HG03135 (cell line): ENCODE measurements around the gene PHETA1.

ENCODE experiments used
- ATAC-seq: cut with Tn5 transposase; IDR thresholded peaks from one replicate; pipeline ENCODE4 v1.9.1; 2021; ENCODE audit warnings: mild to moderate bottlenecking, moderate library complexity; ENCODE audit not compliant: unreplicated experiment

The PHETA1 gene

GRCh38 chr12:111368788-111369495, at the start of gene PHETA1:
PHETA1 (minus strand) TSS chr12:111369095; CDS start chr12:111363427, 5,668 bp downstream.
- ATAC-seq, result peak; percentile 87

DNA sequence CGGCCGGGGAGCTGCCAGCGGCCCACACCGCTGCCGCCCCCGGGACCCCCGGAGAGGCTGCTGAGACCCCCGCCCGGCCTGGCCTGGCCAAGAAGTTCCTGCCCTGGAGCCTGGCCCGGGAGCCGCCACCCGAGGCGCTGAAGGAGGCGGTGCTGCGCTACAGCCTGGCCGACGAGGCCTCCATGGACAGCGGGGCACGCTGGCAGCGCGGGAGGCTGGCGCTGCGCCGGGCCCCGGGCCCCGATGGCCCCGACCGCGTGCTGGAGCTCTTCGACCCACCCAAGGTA, 49.6 kb upstream of the PHETA1 start:
- no peak for ATAC-seq

DNA sequence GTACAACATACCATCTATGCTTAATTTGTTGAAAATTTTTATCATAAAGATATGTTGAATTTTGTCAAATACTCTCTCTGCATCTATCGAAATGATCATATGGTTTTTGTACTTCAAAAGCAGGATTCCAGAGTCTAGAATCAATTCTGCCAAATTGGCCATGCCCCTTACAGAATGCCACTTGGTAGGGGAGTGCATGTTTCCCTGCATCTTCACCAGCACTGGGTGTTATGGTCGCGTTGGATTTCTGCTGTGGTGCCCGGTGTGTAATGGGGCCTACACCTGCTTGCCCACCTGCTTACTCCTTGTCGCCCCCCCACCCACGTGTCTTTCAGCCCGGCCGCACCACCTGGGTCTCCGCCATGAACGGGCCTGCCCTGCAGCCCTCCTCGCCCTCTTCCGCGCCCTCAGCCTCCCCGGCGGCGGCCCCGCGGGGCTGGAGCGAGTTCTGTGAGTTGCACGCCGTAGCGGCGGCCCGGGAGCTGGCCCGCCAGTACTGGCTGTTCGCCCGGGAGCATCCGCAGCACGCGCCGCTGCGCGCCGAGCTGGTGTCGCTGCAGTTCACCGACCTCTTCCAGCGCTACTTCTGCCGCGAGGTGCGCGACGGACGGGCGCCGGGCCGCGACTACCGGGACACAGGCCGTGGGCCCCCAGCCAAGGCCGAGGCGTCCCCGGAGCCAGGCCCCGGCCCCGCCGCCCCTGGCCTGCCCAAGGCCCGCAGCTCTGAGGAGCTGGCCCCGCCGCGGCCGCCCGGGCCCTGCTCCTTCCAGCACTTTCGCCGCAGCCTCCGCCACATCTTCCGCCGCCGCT, 49.1 kb upstream of the PHETA1 start:
- ATAC-seq, result no peak

DNA sequence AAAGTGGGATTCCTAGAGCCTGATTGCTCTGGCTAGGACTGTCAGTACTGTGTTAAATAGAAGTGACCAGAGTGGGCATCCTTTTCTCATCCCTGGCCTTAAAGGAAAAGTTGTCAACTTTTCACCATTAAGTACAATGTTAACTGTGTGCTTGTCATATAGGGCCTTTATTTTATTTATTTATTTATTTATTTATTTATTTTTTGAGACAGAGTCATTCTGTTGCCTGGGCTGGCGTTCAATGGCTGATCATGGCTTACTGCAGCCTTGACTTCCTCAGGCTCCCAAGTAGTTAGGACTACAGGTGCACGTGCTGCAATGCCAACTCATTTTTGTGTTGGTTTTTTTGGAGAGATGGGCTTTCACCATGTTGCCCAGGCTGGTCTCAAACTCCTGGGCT, 48.4 kb upstream of the PHETA1 start:
- ATAC-seq, result no peak

DNA sequence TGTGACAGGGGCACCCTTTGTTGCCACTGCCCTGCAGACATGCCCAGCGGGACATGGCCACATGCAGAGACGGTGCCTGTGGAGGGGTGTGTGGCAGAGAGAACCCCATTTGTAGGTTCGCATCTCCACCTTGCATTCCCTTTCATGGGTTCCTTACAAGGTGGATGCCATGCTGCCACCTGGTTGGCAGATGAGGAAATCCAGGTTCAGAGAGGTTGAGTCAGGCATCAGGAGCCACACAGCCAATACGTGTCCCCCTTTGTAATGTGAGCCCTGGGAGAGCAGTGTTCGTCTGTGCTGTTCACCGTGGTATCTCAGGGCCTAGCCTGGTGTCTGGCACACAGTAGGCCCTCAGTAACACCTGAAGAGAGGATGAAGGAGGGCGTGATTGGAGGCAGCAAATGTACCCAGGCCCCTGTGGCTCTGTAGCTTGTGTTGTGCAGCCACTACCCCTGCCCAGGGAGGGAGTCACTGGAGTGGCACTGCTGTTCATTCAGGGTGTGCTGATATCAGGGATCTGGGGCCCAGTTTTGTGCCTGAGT, 45.9 kb upstream of the PHETA1 start:
- no peak for ATAC-seq

DNA sequence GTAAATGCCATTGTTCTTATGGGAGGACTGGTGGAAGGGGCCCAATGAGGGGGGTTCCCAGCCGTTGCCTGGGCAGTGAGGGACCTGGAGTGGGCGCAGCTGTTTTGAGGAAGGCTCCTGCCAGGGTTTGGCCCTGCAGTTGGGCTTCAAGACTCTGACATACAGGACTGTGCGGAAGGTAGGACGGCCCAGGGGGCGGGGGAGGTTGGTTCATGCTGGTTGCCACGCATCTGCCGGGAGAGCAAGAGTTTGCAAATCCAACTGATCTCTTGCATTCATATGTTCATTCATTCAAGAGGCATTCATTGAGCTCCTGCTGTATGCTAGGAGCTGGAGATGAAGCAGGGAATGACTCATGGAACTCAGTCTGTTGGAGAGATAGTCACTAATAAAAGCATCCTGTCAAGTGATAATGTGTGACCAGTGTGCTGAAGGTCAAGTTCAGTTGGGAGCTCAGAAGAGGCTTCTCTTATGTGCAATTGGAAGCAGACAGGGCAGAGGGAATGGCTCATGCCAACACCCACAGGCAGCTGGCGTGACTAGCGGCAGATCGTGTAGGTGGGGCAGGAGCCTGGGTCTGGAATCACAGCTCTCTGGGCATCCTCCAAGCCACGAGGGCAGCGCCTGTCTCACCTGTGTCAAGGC, 44.7 kb upstream of the PHETA1 start:
- ATAC-seq, result no peak

DNA sequence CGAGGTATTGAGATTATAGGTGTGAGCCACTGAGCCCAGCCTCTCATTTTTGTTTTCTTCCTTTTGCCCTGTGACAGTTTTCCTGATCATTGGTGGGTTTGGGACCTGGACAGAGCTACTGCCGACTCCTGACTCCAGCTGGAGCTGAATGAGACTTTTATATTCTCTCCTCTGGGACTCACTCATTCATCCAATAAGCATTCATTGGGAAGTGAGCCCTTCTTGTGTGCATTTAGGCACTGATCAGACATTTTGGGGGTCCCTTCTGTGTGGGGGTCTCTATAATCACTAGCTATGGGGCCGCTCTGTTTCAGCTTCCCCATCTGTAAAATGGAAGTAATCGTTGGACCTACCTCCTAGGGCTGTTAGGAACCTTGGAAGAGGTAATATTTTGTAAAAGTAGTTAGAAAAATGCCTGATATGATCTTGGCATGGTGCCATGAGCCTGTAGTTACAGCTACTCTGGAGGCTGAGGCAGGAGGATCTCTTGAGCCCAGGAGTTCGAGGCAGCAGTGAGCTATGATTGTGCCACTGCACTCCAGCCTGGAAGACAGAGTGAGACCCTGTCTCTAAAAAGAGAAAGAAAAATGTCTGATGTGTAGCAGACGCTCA, 44.0 kb upstream of the PHETA1 start:
- no peak for ATAC-seq

GRCh38 chr12:111412007-111412829, 43.3 kb upstream of the PHETA1 start:
- no peak for ATAC-seq

DNA sequence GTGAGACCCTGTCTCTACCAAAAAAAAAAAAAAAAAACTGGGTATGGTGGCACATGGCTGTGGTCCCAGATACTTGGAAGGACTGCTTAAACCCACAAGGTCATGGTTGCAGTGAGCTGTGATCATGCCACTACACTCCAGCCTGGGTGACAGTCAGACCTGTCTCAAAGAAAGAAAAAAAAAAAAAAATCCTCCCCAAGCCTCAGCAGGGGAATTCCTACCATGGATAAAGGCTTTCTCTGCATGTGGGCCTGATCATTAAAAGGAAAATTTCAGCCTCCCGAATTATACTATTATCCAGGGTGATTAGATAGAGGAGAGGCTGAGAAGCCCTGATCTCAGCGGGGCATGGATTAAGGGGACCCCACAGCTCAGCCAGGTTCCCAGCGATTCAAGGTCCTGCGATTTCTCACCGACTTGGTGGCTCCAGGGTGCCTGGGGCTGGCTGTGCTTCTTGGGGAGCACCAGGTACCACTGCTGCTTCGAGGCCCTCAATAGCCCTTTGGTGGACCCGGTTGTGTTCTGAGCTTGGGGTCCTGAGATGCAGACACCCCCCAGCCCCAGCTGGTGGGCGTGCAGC, 42.4 kb upstream of the PHETA1 start:
- ATAC-seq, result no peak

GRCh38 chr12:111410431-111411184, 41.7 kb upstream of the PHETA1 start:
- ATAC-seq, result no peak

GRCh38 chr12:111409780-111410430, 41.0 kb upstream of the PHETA1 start:
- no peak for ATAC-seq

DNA sequence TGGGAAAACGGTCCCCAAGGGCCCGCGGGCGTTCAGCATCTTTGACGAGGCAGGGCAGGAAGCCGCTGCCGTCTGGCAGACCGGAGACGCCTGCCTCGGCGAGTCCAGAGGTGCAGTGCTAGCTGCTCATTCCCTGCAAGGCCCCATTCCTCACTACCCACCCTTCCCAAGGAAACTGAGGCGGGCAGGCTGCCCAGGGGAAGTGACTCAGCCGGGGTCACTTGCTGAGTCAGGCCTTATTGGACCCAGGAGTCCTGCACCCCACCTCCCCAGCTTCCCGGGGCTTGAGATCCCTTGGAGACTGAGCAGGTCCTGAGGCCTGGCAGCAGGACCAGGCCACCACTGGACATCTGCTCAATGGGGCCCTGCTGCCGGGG, 40.5 kb upstream of the PHETA1 start:
- no peak for ATAC-seq

DNA sequence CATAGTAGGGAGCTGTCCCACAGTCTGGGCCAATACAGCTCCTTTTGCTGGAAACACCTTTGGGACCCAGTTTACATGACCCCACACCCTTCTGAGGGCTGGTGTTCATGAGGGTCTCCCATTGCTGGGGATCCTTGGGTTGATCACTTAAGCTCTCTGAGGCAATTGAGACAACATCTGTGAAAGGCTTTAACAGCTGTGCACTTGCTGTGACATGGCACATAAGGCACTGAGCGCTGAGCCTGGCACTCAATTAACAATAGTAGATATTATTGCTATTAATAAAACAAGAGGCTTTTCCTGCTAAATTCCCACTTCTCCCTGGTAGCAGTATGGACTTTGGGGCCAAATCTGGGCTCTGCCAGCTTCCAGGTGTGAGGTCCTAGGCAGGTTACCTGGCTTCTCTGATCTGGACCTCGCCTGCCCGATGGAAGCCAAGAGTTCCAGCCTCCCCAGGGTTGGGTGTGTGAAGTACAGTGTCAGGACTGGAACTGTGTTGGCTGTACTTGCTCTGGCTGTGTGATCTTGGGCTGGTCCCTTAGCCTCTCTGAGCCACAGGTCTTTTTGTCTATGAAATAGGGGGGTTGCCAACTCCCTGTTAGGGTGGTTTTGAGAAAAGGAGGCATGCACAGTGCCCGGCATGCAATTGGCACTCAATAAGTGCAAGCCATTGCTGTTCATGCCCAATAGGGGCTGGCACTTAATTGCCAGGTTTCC, 39.9 kb upstream of the PHETA1 start:
- no peak for ATAC-seq

DNA sequence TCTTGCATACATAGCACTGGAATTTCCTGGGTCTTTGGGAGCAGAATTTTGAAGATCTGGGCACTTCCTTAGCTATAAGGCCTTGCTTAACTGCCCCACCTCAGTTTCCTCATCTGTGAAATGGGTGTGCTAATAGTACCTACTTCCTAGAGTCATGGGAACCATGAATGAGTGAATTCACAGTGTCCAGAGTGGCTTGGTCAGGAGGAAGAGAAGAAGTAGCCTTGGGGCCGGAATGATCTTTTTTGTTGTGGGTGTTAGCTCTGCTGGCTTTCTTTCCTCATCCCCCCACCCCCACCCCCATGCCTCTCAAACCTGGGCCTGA, 39.2 kb upstream of the PHETA1 start:
- no peak for ATAC-seq

DNA sequence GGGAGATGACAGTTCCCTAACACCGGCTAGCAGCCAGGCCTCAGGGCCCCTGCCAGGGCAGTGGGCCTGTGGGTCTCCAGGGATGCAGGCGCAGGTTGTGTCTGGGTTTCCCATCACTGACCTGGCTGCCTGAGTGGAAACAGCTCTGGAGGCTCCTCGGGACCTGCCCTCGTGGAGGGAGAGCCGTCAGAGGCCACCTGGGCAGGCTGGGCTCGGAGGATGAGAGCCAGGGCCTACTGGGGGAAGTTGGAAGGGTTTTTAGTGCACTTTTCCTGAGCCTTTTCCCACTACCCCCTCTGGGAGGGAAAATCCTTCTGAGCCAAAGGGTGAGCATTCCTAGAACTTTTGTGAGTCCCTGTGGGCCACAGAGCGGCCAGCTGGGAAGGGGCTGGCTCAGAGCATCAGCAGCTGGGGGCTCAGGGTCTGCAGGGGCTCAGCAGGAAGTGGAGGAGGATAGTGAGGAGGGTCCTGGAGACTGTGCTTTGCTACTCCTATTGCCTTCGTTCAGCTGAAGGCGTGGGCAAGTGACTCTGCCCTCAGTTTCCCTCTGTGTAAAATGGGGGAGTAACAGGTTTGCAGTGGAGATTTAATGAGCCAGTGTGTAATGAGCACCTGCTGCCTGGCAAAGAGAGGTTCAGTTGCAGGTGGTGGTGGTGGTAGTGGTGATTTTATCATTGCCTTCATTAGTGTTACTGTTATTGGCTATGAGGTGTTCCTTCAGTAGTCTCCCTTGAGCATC, 38.7 kb upstream of the PHETA1 start:
- no peak for ATAC-seq

GRCh38 chr12:111406474-111407376, 37.8 kb upstream of the PHETA1 start:
- no peak for ATAC-seq
